ENCODE results near the gene KAZALD1.
"Not testable (repeated sequence)": the region's sequence is repeated elsewhere in the genome, so short reads cannot be mapped to it uniquely, and the experiment has no call there.

KAZALD1 gene

GRCh38 chr10:101030496-101031127 is 31.2 kb upstream of the KAZALD1 start:
- no peak for DNase-seq (ENCODE audit: low read depth in 2 of 2)

DNA sequence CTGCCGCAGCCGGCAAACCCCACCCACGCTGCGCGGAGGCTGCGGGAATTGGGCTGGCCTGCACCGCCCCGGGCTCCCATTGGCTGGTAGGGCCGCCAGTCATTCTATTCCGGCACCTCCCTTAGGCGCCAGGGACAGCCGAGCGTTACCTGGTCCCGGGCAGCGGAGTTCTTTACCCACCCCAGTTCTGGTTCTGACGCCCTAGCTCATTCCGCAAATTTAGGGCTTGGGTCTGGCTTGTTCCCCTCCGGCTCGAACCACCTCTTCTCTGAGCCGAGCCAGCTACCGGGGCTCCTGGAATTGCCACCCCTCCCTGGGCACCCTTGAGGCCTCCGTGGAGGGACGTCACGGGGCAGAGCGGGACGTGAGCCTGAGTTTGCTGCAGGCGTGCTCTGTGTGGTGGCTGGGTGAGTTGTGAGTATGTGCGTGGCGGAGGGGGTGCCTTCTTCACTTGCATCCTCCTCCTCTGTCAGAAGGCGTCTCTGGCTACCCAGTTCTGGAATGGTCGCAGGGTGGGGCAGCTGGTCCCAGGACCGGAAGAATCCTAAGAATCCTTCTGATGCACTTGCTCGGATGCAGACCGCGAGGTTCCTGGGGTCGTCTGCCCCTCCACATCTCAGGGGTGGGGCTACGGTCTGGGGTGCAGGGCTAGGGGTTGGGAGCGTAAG is 30.5 kb upstream of the KAZALD1 start, which contains the start of the genes PDZD7 and SFXN3:
PDZD7 (minus strand) TSS at position 2 of the 668 bp plus-strand sequence. CDS start 910 bp downstream, outside the sequence.
SFXN3 (plus strand) TSS at position 107 of the 668 bp plus-strand sequence. CDS start 3,461 bp downstream, outside the sequence.
- peak; percentile 90 to 93 for DNase-seq (ENCODE audit: low read depth in 2 of 2)

DNA sequence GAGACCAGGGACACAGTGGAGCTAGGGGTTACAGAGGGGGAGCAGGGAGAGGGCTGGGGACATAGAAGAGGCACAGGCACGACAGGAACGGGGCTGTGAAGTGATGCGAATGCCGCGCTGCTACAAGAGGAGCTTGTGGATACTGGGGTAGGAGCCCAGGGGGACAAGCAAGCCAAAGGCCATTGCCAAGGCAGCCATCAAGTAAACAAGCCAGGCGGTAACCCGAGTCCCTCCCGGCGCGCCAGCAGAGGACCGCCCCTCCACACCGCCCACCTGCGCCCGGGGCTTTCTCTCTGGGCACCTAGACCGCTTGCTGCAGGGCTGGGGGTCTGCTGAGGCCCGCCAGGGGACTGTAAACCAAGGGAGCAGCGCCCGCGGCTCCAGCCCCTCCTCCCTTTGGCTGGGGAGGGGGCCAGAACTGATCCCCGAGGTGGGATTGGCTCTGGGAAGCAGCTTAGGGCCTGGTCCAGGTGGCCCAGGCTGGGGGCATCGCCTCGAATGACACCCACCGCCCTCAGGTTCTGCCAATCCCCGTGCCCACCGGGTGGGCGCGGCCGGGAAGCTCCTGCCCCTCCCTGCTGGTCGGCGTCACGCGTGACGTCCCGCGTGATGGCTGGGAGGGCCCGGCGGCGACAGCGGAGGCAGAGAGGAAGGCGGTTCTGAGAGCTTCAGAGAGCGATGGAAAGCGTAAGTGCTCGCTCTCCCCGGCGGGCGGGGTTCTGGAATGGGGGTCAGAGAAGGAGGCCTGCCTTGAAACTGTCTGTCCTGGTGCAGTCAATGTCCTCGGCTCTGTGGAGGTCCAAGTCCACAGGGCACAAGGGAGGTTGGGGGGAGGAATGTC is 29.8 kb upstream of the KAZALD1 start:
- DNase-seq (ENCODE audit: low read depth in 2 of 2) = peak; percentile 59 to 60

DNA sequence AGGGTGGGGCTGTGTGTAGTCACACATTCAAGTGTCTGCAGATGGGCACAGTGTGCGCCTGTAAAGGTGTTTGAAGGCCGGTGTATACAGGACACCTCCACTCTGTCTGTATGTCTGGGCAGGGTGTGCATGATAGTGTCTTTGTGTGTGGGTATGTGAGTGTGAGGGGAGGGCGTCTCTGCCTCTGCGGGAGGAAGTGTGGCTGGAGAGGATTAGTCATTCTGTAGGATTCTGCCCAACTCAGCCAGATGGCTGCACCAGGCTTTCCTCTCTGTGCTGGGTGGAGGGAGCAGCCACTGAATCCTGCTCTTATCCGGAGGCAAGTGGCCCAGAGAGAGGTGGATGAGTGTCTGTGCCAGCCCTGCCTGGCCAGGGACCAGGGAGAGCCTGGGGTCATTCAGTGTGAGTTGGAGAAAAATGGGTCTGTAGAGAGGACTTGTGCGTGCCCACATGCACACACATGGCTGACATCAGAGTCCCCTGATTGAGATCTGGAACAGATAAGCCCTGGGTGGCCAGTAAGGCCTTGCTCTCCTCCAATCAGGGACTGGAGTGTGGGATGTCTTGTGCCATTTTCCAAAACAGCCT is 29.1 kb upstream of the KAZALD1 start:
- peak; percentile 38 to 57 for DNase-seq (ENCODE audit: low read depth in 2 of 2)

GRCh38 chr10:101033276-101033675 is 28.5 kb upstream of the KAZALD1 start:
- DNase-seq (ENCODE audit: low read depth in 2 of 2) = no peak

- not testable (repeated sequence) for DNase-seq (ENCODE audit: low read depth in 2 of 2)
Observed at GRCh38 chr10:101034404-101034803, 27.4 kb upstream of the KAZALD1 start.

GRCh38 chr10:101035314-101035713 is 26.5 kb upstream of the KAZALD1 start:
- DNase-seq (ENCODE audit: low read depth in 2 of 2) = no peak

GRCh38 chr10:101035916-101036702 is 25.7 kb upstream of the KAZALD1 start:
- no peak for DNase-seq (ENCODE audit: low read depth in 2 of 2)

DNA sequence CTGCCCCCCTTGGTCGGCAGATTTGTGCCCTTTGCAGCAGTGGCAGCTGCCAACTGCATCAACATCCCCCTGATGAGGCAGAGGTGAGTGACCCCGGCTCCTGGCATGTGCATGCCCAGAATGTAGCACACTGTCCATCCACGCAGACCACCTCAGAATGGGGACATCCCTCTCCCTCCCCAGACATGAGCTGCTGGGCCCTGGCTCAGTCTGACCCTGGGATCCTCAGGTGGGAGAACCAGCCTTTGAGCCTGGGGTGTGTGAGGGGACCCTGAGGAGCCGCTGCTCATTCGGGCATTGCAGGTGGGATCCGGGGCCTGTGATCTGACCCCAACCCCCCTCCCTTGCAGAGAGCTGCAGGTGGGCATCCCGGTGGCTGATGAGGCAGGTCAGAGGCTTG is 25.1 kb upstream of the KAZALD1 start:
- DNase-seq (ENCODE audit: low read depth in 2 of 2) = no peak

DNA sequence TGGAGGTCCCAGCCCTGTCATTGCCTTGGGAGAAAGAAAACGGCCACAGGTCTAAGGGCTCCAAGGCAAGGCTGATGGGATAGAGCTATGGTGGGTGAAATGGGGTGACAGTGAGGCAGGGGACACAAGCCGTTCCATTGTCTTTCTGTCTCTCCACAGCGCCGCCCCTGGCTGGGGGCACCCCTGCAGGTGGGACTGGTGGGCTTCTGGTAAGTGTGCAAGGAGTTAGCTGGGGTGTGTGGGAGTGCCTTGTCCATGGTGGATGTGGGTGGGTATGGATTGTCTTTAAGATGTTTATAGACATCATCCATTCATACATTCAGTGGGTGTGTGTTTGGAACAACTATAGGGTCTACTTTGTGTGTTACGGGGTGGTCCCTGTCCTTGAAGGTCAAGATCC is 23.3 kb upstream of the KAZALD1 start:
- no peak for DNase-seq (ENCODE audit: low read depth in 2 of 2)

- no peak for DNase-seq (ENCODE audit: low read depth in 2 of 2)
Observed at GRCh38 chr10:101040061-101040460, 21.7 kb upstream of the KAZALD1 start.

- DNase-seq (ENCODE audit: low read depth in 2 of 2) = no peak
Observed at GRCh38 chr10:101040851-101041250, 20.9 kb upstream of the KAZALD1 start.

GRCh38 chr10:101041252-101041761 is 20.5 kb upstream of the KAZALD1 start:
- peak in 1 of 2 donors; percentile 48 for DNase-seq (ENCODE audit: low read depth in 2 of 2)

- no peak for DNase-seq (ENCODE audit: low read depth in 2 of 2)
Observed at GRCh38 chr10:101042118-101042517, 19.7 kb upstream of the KAZALD1 start.

GRCh38 chr10:101042667-101043362 is 19.0 kb upstream of the KAZALD1 start:
- peak; percentile 75 for DNase-seq (ENCODE audit: low read depth in 2 of 2)

DNA sequence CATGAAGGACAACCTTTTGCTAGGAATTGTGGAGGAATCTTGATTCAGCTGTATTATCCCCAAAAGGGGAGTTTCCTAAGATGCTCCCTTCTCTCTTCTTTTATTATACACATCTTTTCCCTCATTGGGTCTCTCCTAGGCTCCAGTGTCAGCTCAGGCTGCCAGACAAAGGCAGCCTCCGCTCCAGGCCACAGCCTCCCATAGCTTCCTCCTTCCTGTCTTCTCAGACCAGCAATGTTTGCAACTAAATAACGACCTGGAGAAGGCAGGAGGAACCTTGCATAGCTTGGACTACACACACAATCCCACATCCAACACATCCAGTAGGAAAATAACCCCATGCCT is 18.5 kb upstream of the KAZALD1 start:
- no peak for DNase-seq (ENCODE audit: low read depth in 2 of 2)

GRCh38 chr10:101044117-101044516 is 17.7 kb upstream of the KAZALD1 start:
- DNase-seq (ENCODE audit: low read depth in 2 of 2) = no peak

GRCh38 chr10:101046332-101047238 is 15.2 kb upstream of the KAZALD1 start:
- no peak for DNase-seq (ENCODE audit: low read depth in 2 of 2)

- no peak for DNase-seq (ENCODE audit: low read depth in 2 of 2)
Observed at GRCh38 chr10:101047268-101047667, 14.5 kb upstream of the KAZALD1 start.
